HepG2 (cell line): ENCODE measurements around the gene VWA3A. TPM values are rescaled to one million over a fixed set of nuclear protein-coding genes. Genes with fewer than 3 reads are reported as not detected.
A peak's percentile ranks its signal among the peaks of the same experiment; 100 is the strongest.

Experiments
- AFF4 ChIP-seq: sonication (generic); formaldehyde crosslinking; IDR thresholded peaks from 2 replicates; pipeline ENCODE4 v1.4.0; 2020; ENCODE audit warnings: missing genetic modification reagents
- CEBPB ChIP-seq: IDR thresholded peaks from 2 replicates; pipeline ENCODE4 v1.6.1; 2011; ENCODE audit warnings: low read depth, low read length, improper control_type of control experiment, borderline replicate concordance
- FLYWCH1 ChIP-seq: sonication (generic); formaldehyde crosslinking; IDR thresholded peaks from 2 replicates; pipeline ENCODE4 v1.8.1; 2023; ENCODE audit warnings: mild to moderate bottlenecking, missing genetic modification reagents
- FOSL1 ChIP-seq: sonication (generic); formaldehyde crosslinking; IDR thresholded peaks from 2 replicates; pipeline ENCODE4 v1.9.0; 2021; ENCODE audit warnings: missing genetic modification reagents, borderline replicate concordance
- JDP2 ChIP-seq: sonication (generic); formaldehyde crosslinking; IDR thresholded peaks from 2 replicates; pipeline ENCODE4 v1.8.1; 2022; ENCODE audit warnings: missing genetic modification reagents, borderline replicate concordance
- SOX5 ChIP-seq: IDR thresholded peaks from 2 replicates; pipeline ENCODE4 v1.6.1; 2016; ENCODE audit warnings: borderline replicate concordance
- TOPORS ChIP-seq: sonication (generic); formaldehyde crosslinking; IDR thresholded peaks from 2 replicates; pipeline ENCODE4 v1.8.0; 2023; ENCODE audit warnings: mild to moderate bottlenecking, missing genetic modification reagents
- YEATS2 ChIP-seq: sonication (generic); formaldehyde crosslinking; IDR thresholded peaks from 2 replicates; pipeline ENCODE4 v1.4.0; 2020; ENCODE audit warnings: missing genetic modification reagents, borderline replicate concordance
- ZNF121 ChIP-seq: sonication (generic); formaldehyde crosslinking; IDR thresholded peaks from 2 replicates; pipeline ENCODE4 v1.5.0; 2020; ENCODE audit warnings: mild to moderate bottlenecking, missing genetic modification reagents
- ZNF205 ChIP-seq: IDR thresholded peaks from 2 replicates; pipeline ENCODE4 v1.6.1; 2018; ENCODE audit warnings: missing biosample characterization, missing genetic modification reagents
- ZNF569 ChIP-seq: sonication (generic); formaldehyde crosslinking; IDR thresholded peaks from 2 replicates; pipeline ENCODE4 v1.5.0; 2020; ENCODE audit warnings: mild to moderate bottlenecking, missing genetic modification reagents, moderate library complexity, borderline replicate concordance
- ZNF570 ChIP-seq: sonication (generic); formaldehyde crosslinking; IDR thresholded peaks from 2 replicates; pipeline ENCODE4 v1.4.0; 2020; ENCODE audit warnings: mild to moderate bottlenecking, missing genetic modification reagents, borderline replicate concordance
- ZNF878 ChIP-seq: sonication (generic); formaldehyde crosslinking; IDR thresholded peaks from 2 replicates; pipeline ENCODE4 v1.8.1; 2023; ENCODE audit warnings: mild to moderate bottlenecking, missing genetic modification reagents, moderate library complexity
- polyA plus RNA-seq, 8 experiments: library from polyadenylated mRNA; depleted of rRNA in 3 of 8; stranded (reverse) in 7 of 8; unstranded in 1 of 8; fragments of >200 nt; fragmentation: Illumina TruSeq in 4 of 8; extraction: Trizol in 4 of 8; gene quantifications; 2 replicates each; pipeline versions ENCODE4 v1.2.1 to v1.2.3, GENCODE V29; 2011 to 2016; ENCODE audit warnings: low read depth in 4 of 8, missing spikeins in 1 of 8, mixed read lengths in 1 of 8; ENCODE audit not compliant: insufficient read depth in 1 of 8
- total RNA-seq, 5 experiments: library from RNA; depleted of rRNA; stranded (reverse); fragments of >200 nt; fragmentation: Illumina TruSeq; extraction: Trizol; gene quantifications; 2 replicates each; pipeline ENCODE4 v1.2.3, GENCODE V29; 2016; ENCODE audit warnings: low read depth in 1 of 5
- TF ChIP-seq, protein P1 (sequence below): sonication (generic); formaldehyde crosslinking; IDR thresholded peaks from 2 replicates; pipeline ENCODE4 v1.4.0; 2020; ENCODE audit warnings: mild to moderate bottlenecking, missing genetic modification reagents, borderline replicate concordance
- TF ChIP-seq, protein P2 (sequence below): sonication (generic); formaldehyde crosslinking; IDR thresholded peaks from 2 replicates; pipeline ENCODE4 v1.4.0; 2020; ENCODE audit warnings: missing genetic modification reagents, borderline replicate concordance

The VWA3A gene
- total and polyA plus RNA-seq, 2 of the 13 experiments (the other 11 are each of a cell fraction or from before 2014, with no cell fraction given): 0.03 to 0.07 TPM

DNA sequence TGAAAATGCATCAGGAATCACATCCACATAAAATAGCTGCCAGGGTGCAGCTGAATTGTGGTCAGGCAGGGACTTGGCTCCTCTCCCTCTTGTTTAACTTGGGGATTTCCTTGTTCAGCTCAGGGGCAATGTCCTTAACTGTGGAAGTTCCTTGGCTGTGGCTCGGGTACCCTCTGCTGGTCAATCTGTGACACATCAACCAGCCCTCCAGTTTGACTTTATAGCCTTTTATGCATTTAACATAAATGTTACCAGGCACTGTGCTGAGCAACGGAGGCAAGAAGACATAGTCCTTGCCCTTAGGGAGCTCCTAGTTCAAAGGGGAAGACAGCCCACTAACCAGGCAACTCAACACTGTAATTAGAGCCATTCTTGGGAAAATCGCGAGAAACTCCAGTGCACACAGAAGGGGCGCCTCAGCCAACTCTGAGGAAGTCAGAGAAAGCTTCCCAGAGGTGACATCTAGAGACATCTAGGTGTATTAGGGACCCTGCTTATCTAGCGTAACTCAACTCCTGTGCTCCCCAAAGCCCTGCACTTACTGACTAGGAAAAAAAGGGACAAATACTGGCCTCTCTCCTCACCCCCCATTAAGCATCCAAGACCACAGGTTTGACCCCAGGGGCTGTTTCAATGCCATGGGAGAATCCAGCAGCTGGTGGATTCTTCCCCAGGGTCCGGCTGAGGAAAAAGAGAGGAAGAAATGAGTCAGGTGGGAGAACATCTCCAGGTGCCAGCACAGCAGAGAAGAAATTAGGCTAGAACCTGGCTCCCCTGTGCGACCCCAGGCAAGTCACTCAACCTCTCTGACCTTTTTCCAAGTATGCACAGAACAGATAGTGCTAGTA is 96.5 kb downstream of the VWA3A start (continued):
- TF ChIP-seq AFF4 (CRISPR knock-in tag) (0 out of 2 replicates have a peak, but pooled peaks have one; percentile 48), SOX5 (CRISPR knock-in tag) (0 out of 2 replicates have a peak, but pooled peaks have one; percentile 16), TOPORS (CRISPR knock-in tag) (no peak), ZNF570 (CRISPR knock-in tag) (no peak), JDP2 (CRISPR knock-in tag) (no peak), YEATS2 (peak; percentile 34; the same call in 1 of the 2 replicates), ZNF121 (CRISPR knock-in tag) (no peak), FLYWCH1 (CRISPR knock-in tag) (no peak), ZNF878 (CRISPR knock-in tag) (no peak), ZNF569 (CRISPR knock-in tag) (no peak), CEBPB (no peak), ZNF205 (CRISPR knock-in tag) (0 out of 2 replicates have a peak, but pooled peaks have one; percentile 34), FOSL1 (CRISPR knock-in tag) (no peak)
- TF ChIP-seq, protein P1, sequence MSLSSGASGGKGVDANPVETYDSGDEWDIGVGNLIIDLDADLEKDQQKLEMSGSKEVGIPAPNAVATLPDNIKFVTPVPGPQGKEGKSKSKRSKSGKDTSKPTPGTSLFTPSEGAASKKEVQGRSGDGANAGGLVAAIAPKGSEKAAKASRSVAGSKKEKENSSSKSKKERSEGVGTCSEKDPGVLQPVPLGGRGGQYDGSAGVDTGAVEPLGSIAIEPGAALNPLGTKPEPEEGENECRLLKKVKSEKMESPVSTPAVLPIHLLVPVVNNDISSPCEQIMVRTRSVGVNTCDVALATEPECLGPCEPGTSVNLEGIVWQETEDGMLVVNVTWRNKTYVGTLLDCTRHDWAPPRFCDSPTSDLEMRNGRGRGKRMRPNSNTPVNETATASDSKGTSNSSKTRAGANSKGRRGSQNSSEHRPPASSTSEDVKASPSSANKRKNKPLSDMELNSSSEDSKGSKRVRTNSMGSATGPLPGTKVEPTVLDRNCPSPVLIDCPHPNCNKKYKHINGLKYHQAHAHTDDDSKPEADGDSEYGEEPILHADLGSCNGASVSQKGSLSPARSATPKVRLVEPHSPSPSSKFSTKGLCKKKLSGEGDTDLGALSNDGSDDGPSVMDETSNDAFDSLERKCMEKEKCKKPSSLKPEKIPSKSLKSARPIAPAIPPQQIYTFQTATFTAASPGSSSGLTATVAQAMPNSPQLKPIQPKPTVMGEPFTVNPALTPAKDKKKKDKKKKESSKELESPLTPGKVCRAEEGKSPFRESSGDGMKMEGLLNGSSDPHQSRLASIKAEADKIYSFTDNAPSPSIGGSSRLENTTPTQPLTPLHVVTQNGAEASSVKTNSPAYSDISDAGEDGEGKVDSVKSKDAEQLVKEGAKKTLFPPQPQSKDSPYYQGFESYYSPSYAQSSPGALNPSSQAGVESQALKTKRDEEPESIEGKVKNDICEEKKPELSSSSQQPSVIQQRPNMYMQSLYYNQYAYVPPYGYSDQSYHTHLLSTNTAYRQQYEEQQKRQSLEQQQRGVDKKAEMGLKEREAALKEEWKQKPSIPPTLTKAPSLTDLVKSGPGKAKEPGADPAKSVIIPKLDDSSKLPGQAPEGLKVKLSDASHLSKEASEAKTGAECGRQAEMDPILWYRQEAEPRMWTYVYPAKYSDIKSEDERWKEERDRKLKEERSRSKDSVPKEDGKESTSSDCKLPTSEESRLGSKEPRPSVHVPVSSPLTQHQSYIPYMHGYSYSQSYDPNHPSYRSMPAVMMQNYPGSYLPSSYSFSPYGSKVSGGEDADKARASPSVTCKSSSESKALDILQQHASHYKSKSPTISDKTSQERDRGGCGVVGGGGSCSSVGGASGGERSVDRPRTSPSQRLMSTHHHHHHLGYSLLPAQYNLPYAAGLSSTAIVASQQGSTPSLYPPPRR (CRISPR knock-in tag): no peak
- TF ChIP-seq, protein P2, sequence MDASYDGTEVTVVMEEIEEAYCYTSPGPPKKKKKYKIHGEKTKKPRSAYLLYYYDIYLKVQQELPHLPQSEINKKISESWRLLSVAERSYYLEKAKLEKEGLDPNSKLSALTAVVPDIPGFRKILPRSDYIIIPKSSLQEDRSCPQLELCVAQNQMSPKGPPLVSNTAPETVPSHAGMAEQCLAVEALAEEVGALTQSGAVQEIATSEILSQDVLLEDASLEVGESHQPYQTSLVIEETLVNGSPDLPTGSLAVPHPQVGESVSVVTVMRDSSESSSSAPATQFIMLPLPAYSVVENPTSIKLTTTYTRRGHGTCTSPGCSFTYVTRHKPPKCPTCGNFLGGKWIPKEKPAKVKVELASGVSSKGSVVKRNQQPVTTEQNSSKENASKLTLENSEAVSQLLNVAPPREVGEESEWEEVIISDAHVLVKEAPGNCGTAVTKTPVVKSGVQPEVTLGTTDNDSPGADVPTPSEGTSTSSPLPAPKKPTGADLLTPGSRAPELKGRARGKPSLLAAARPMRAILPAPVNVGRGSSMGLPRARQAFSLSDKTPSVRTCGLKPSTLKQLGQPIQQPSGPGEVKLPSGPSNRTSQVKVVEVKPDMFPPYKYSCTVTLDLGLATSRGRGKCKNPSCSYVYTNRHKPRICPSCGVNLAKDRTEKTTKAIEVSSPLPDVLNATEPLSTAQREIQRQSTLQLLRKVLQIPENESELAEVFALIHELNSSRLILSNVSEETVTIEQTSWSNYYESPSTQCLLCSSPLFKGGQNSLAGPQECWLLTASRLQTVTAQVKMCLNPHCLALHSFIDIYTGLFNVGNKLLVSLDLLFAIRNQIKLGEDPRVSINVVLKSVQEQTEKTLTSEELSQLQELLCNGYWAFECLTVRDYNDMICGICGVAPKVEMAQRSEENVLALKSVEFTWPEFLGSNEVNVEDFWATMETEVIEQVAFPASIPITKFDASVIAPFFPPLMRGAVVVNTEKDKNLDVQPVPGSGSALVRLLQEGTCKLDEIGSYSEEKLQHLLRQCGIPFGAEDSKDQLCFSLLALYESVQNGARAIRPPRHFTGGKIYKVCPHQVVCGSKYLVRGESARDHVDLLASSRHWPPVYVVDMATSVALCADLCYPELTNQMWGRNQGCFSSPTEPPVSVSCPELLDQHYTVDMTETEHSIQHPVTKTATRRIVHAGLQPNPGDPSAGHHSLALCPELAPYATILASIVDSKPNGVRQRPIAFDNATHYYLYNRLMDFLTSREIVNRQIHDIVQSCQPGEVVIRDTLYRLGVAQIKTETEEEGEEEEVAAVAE: peak; percentile 71; the same call in 1 of the 2 replicates
